Epithelial cell of esophagus (primary cell): ENCODE data around the gene FOXO6.

Experiments used
- DNase-seq: peaks from one replicate; pipeline ENCODE4 v3.0.0; 2010; ENCODE audit warnings: low read depth
- H3K4me3 ChIP-seq: 2 replicates; pipeline ENCODE4 v1.5.1; 2011; ENCODE audit warnings: mild to moderate bottlenecking, low read length, control low read depth
- CTCF ChIP-seq: IDR thresholded peaks from 2 replicates; pipeline ENCODE4 v1.5.1; 2011; ENCODE audit warnings: low read depth, mild to moderate bottlenecking, low read length, control low read depth, inconsistent platforms; ENCODE audit not compliant: insufficient read depth; ENCODE audit errors: missing control alignments

FOXO6 gene

GRCh38 chr1:41322835-41323234 lies 38.4 kb upstream of the FOXO6 start:
- TF ChIP-seq CTCF = peak; percentile 39
- no peak overlapping the region for H3K4me3 ChIP-seq
- peak; percentile 39 for DNase-seq

- TF ChIP-seq CTCF = no peak
- DNase-seq = peak; percentile 81
- no peak overlapping the region for H3K4me3 ChIP-seq
Observed at GRCh38 chr1:41323243-41323642, 38.0 kb upstream of the FOXO6 start.

GRCh38 chr1:41325801-41326200 lies 35.4 kb upstream of the FOXO6 start:
- DNase-seq = peak; percentile 10
- no peak overlapping the region for H3K4me3 ChIP-seq
- TF ChIP-seq CTCF = no peak

GRCh38 chr1:41327383-41327999 lies 33.7 kb upstream of the FOXO6 start:
- no peak for DNase-seq
- no peak for TF ChIP-seq CTCF
- H3K4me3 ChIP-seq = no peak overlapping the region

- no peak overlapping the region for H3K4me3 ChIP-seq
- DNase-seq = no peak
- no peak for TF ChIP-seq CTCF
Observed at GRCh38 chr1:41328001-41328615, 33.1 kb upstream of the FOXO6 start.

- no peak for TF ChIP-seq CTCF
- no peak for DNase-seq
- no peak overlapping the region for H3K4me3 ChIP-seq
Observed at GRCh38 chr1:41328780-41329640, 32.2 kb upstream of the FOXO6 start.
